OCI-LY1 (cell line): ENCODE results near the gene TTBK1.

Experiments used
- EZH2 ChIP-seq: fragments of 200-600 bp; sonication (generic), shearing (Covaris generic); IDR thresholded peaks from 2 replicates; pipeline ENCODE4 v1.8.0; 2017; ENCODE audit warnings: borderline replicate concordance, mixed run types, mild to moderate bottlenecking, antibody characterized with exemption, low read length, moderate library complexity, mixed read lengths
- TF ChIP-seq, protein P1 (sequence below): fragments of 200-600 bp; sonication (generic), shearing (Covaris generic); IDR thresholded peaks from 2 replicates; pipeline ENCODE4 v1.5.1; 2017; ENCODE audit warnings: mild to moderate bottlenecking, antibody characterized with exemption, low read length, moderate library complexity, mixed read lengths

DNA sequence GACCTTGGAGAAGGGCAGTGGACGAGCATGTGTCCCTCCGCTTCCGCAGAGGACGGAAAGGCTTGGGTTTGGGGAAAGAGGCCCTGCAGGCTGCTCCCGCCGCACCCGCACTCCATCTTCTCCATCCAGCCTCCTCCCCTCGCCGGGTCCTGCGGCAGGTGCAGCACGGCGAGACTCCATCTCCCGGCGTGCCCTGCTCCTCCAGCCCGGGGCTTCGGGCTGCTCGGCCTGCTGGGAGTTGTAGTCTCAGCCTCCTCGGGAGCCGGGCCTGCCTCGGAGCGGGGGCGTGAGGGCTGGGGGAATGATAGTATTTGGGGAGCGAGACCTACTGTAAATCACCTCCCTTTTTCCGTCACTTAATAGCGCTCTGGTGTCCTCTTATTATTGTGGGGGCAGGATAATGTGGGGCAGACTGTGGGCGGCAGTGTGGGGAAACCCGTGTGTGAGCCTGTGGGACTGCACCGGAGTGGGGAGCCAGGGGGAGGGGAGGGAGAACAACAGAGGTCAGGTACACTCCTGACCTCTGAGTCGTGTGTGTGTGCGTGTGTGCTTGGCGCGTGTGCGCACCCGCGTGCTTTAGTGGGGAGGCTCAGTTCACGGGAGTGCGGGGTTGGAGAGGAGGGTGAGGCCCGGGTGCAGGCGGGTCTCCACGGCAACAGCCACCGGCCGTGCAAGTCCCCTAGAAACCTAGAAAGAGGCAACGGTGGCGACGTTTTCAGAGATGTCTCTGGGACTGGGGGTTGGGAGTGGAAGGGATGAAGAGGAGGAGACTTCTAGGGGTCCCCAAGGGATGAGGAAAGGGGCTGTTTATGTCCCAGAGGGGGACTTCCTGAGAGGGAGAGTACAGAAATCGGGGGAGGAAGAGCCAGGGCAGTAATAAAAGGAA, 4.1 kb downstream of the TTBK1 start:
- TF ChIP-seq, protein P1, sequence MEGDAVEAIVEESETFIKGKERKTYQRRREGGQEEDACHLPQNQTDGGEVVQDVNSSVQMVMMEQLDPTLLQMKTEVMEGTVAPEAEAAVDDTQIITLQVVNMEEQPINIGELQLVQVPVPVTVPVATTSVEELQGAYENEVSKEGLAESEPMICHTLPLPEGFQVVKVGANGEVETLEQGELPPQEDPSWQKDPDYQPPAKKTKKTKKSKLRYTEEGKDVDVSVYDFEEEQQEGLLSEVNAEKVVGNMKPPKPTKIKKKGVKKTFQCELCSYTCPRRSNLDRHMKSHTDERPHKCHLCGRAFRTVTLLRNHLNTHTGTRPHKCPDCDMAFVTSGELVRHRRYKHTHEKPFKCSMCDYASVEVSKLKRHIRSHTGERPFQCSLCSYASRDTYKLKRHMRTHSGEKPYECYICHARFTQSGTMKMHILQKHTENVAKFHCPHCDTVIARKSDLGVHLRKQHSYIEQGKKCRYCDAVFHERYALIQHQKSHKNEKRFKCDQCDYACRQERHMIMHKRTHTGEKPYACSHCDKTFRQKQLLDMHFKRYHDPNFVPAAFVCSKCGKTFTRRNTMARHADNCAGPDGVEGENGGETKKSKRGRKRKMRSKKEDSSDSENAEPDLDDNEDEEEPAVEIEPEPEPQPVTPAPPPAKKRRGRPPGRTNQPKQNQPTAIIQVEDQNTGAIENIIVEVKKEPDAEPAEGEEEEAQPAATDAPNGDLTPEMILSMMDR = no peak; the same call in 1 of the 2 replicates
- no peak for TF ChIP-seq EZH2
